ENCODE data around the gene CDKN1C. TPM values are rescaled to one million over a fixed set of nuclear protein-coding genes. Genes with fewer than 3 reads are reported as not detected.

CDKN1C gene
- total and polyA plus RNA-seq, 5 donors from 2014 or later = 1.1 to 4.1 (median 1.2) TPM

DNA sequence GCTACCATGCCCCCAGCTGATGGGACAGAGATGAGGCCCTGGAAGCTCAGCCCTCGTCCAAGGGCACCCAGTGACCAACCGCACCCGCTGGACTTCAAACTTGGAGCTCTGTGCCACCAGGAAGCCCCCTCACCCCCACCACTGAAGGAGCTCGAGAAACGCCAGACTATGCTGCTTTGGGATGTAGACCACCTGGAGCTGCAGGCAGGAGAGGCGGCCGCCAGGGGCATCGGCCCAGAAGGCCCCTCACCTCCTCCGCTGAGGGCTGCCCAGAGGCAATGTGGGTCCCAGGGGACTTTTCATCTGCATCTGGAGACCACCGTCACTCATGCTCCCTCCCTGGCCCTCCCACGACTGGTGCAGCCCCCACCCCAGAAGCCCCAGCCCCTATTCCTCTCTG, 28.3 kb downstream of the CDKN1C start:
- ATAC-seq (ENCODE audit: low read depth in 2 of 2) (no peak), DNase-seq (no peak)
- Histone ChIP-seq H3K4me3 (ENCODE audit: low read depth, low read length) (no peak overlapping the region), H3K4me1 (ENCODE audit: control insufficient read depth, insufficient read depth, low read length, poor library complexity, severe bottlenecking) (no peaks in the 10 kb centered on the region), H3K36me3 (ENCODE audit: control insufficient read depth, insufficient read depth, low read length) (no peaks in the 10 kb centered on the region), H3K9me3 (ENCODE audit: control insufficient read depth in 2 of 2, low read length in 2 of 2) (no peaks in the 10 kb centered on the region), H3K27ac (ENCODE audit: insufficient read depth, low read length, poor library complexity, severe bottlenecking) (no peak overlapping the region), H3K27me3 (ENCODE audit: control insufficient read depth, insufficient read depth, low read length) (no peaks in the 10 kb centered on the region)
- Mint-ChIP-seq H3K27me3 (peaks cover 12% of the 10 kb centered on the region), H3K9me3 (peaks cover 0 to 2% (median 0%) of the 10 kb centered on the region in 7 donors), H3K4me3 (no peak overlapping the region), H3K27ac (no peak overlapping the region), H3K36me3 (no peaks in the 10 kb centered on the region), H3K4me1 (no peaks in the 10 kb centered on the region)

DNA sequence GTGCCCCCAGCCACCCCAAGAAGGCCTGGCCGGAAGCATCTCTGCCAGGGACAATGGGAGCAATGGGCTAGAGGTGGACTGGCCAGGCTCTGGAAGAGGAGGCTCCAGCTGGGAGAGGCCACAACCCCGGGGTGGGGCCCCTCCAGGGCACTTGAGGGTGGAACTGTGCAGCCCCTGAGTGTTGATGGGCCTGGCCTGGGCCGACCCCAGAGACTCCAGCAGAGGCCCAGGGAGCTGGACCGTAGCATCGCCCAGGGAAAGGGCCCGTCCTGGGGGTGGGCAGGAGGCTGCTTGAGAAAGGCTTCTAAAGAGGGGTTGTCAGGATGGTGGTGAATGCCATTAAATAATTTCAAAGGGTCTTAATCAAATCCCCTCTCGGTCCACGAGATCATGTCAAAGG, 30.4 kb downstream of the CDKN1C start:
- DNase-seq (no peak), ATAC-seq (ENCODE audit: low read depth in 2 of 2) (no peak)
- no peaks in the 10 kb centered on the region for H3K9me3 ChIP-seq (ENCODE audit: control insufficient read depth in 2 of 2, low read length in 2 of 2)
- no peaks in the 10 kb centered on the region for H3K36me3 Mint-ChIP-seq
- H3K36me3 ChIP-seq (ENCODE audit: control insufficient read depth, insufficient read depth, low read length) = no peaks in the 10 kb centered on the region
- no peaks in the 10 kb centered on the region for H3K4me1 Mint-ChIP-seq
- no peak overlapping the region for H3K27ac ChIP-seq (ENCODE audit: insufficient read depth, low read length, poor library complexity, severe bottlenecking)
- peaks cover under 1% of the 10 kb centered on the region for H3K27me3 Mint-ChIP-seq
- H3K4me3 Mint-ChIP-seq = no peak overlapping the region
- H3K27ac Mint-ChIP-seq = no peak overlapping the region
- H3K4me1 ChIP-seq (ENCODE audit: control insufficient read depth, insufficient read depth, low read length, poor library complexity, severe bottlenecking) = no peaks in the 10 kb centered on the region
- no peaks in the 10 kb centered on the region for H3K27me3 ChIP-seq (ENCODE audit: control insufficient read depth, insufficient read depth, low read length)
- no peak overlapping the region for H3K4me3 ChIP-seq (ENCODE audit: low read depth, low read length)
- peaks cover 0 to 2% (median 0%) of the 10 kb centered on the region in 7 donors for H3K9me3 Mint-ChIP-seq

DNA sequence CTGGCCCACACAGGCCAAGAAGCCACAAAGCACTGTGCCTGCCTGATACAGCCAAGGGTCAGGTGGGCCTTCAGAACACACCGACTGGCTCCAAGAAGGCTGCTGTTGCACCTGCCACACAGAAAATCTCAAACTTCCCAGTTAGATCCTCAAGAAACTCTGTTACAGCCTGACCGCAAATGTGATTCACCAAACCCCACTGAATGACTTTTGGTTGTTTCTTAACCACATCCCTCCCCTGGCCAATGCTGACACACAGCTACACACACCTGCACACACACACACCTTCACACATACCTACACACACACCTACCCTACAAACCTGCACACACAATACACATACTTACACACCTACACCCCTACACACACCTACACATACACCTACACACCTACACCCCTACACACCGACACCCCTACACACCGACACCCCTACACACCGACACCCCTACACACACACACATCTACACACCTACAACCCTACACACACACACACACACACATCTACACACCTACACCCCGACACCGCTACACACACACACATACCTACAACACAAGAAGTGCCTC, 31.5 kb downstream of the CDKN1C start:
- Mint-ChIP-seq H3K27me3 (no peaks in the 10 kb centered on the region), H3K27ac (no peak overlapping the region), H3K9me3 (peaks cover 0 to 2% (median 0%) of the 10 kb centered on the region in 7 donors), H3K4me1 (no peaks in the 10 kb centered on the region), H3K36me3 (no peaks in the 10 kb centered on the region), H3K4me3 (no peak overlapping the region)
- Histone ChIP-seq H3K27me3 (ENCODE audit: control insufficient read depth, insufficient read depth, low read length) (no peaks in the 10 kb centered on the region), H3K9me3 (ENCODE audit: control insufficient read depth in 2 of 2, low read length in 2 of 2) (no peaks in the 10 kb centered on the region), H3K27ac (ENCODE audit: insufficient read depth, low read length, poor library complexity, severe bottlenecking) (no peak overlapping the region), H3K36me3 (ENCODE audit: control insufficient read depth, insufficient read depth, low read length) (no peaks in the 10 kb centered on the region), H3K4me3 (ENCODE audit: low read depth, low read length) (no peak overlapping the region), H3K4me1 (ENCODE audit: control insufficient read depth, insufficient read depth, low read length, poor library complexity, severe bottlenecking) (no peaks in the 10 kb centered on the region)
- ATAC-seq (ENCODE audit: low read depth in 2 of 2) (no peak), DNase-seq (no peak)

DNA sequence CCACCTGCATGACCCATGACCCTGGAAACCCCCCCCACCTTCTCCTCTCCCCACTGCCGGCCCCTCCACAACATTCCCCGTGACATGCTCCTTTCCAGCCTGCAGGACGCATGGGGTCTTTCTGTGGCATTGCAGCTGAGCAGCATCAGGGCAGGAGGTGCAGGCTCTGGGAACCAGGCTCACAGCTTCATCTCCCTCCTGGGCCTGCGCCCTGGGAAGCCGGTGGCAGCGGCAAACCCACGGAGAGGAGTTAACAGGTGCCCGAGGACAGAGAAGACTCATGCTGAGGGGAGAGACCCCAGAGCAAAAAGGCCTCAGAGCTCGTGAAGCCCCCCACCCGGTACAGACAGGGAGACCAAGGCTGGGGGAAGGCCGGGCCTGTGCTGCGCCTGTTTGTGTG, 32.2 kb downstream of the CDKN1C start:
- Mint-ChIP-seq H3K9me3 (peaks cover 0 to 2% (median 0%) of the 10 kb centered on the region in 7 donors), H3K4me3 (no peak overlapping the region), H3K36me3 (no peaks in the 10 kb centered on the region), H3K4me1 (no peaks in the 10 kb centered on the region), H3K27me3 (no peaks in the 10 kb centered on the region), H3K27ac (no peak overlapping the region)
- no peak for ATAC-seq (ENCODE audit: low read depth in 2 of 2)
- no peak overlapping the region for H3K27ac ChIP-seq (ENCODE audit: insufficient read depth, low read length, poor library complexity, severe bottlenecking)
- no peak overlapping the region for H3K4me3 ChIP-seq (ENCODE audit: low read depth, low read length)
- no peaks in the 10 kb centered on the region for H3K27me3 ChIP-seq (ENCODE audit: control insufficient read depth, insufficient read depth, low read length)
- no peaks in the 10 kb centered on the region for H3K9me3 ChIP-seq (ENCODE audit: control insufficient read depth in 2 of 2, low read length in 2 of 2)
- no peaks in the 10 kb centered on the region for H3K36me3 ChIP-seq (ENCODE audit: control insufficient read depth, insufficient read depth, low read length)
- H3K4me1 ChIP-seq (ENCODE audit: control insufficient read depth, insufficient read depth, low read length, poor library complexity, severe bottlenecking) = no peaks in the 10 kb centered on the region
- no peak for DNase-seq

DNA sequence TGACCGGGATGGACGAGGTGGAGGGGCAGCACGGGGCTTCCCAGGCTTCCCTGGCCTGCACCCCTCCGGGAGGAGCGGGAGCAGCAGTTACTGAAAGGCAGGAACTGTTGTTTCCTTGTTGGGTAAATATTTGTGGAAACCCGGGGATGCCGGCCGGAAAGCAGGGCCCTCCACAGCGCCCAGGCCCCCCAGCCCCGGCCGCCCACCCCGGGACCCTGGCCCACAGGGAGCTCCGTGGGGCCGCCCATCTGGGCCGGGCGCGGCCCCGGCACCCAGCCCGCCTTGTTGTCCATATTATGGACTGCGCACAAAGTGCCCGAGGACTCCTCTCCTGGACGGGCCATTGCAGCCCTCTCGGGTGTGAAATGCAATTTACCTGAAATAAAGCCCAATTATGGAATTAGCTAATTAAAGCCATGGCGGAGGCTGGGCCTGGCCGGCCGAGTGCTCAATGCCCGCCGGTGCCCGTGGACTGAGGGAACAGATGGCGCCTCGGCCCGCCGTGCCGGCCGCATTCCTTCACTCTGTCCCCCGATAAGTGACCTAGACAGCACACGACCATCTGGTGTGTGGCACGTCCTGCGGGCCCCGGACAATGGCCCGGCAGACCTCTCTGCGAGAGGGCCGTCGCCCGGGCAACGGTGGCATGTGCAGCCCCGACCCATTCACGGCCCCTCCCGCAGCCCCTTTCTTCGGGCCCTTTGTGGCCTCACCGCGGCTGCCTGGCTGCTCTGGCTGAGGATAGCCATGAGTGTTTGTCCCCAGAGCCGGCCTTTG, 35.4 kb downstream of the CDKN1C start:
- no peak for DNase-seq
- no peaks in the 10 kb centered on the region for H3K27me3 ChIP-seq (ENCODE audit: control insufficient read depth, insufficient read depth, low read length)
- peaks cover 0 to 2% (median 0%) of the 10 kb centered on the region in 7 donors for H3K9me3 Mint-ChIP-seq
- no peaks in the 10 kb centered on the region for H3K27me3 Mint-ChIP-seq
- no peak overlapping the region for H3K27ac ChIP-seq (ENCODE audit: insufficient read depth, low read length, poor library complexity, severe bottlenecking)
- no peak overlapping the region for H3K27ac Mint-ChIP-seq
- no peak overlapping the region for H3K4me3 ChIP-seq (ENCODE audit: low read depth, low read length)
- no peaks in the 10 kb centered on the region for H3K36me3 Mint-ChIP-seq
- H3K4me3 Mint-ChIP-seq = no peak overlapping the region
- H3K9me3 ChIP-seq (ENCODE audit: control insufficient read depth in 2 of 2, low read length in 2 of 2) = no peaks in the 10 kb centered on the region
- no peaks in the 10 kb centered on the region for H3K4me1 Mint-ChIP-seq
- H3K4me1 ChIP-seq (ENCODE audit: control insufficient read depth, insufficient read depth, low read length, poor library complexity, severe bottlenecking) = no peaks in the 10 kb centered on the region
- no peak for ATAC-seq (ENCODE audit: low read depth in 2 of 2)
- no peaks in the 10 kb centered on the region for H3K36me3 ChIP-seq (ENCODE audit: control insufficient read depth, insufficient read depth, low read length)

DNA sequence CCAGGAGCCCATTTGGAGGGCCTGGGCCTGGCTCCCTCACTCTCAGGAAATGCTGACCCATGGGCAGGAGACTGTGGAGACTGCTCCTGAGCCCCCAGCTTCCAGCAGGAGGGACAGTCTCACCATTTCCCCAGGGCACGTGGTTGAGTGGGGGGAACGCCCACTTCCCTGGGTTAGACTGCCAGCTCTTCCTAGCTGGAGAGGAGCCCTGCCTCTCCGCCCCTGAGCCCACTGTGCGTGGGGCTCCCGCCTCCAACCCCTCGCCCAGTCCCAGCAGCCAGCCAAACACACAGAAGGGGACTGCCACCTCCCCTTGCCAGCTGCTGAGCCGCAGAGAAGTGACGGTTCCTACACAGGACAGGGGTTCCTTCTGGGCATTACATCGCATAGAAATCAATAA, 37.1 kb downstream of the CDKN1C start:
- Mint-ChIP-seq H3K27me3 (no peaks in the 10 kb centered on the region), H3K4me3 (no peak overlapping the region), H3K36me3 (no peaks in the 10 kb centered on the region), H3K4me1 (no peaks in the 10 kb centered on the region), H3K9me3 (no peaks in the 10 kb centered on the region), H3K27ac (no peak overlapping the region)
- Histone ChIP-seq H3K9me3 (ENCODE audit: control insufficient read depth in 2 of 2, low read length in 2 of 2) (no peaks in the 10 kb centered on the region), H3K4me1 (ENCODE audit: control insufficient read depth, insufficient read depth, low read length, poor library complexity, severe bottlenecking) (no peaks in the 10 kb centered on the region), H3K27me3 (ENCODE audit: control insufficient read depth, insufficient read depth, low read length) (no peaks in the 10 kb centered on the region), H3K4me3 (ENCODE audit: low read depth, low read length) (no peak overlapping the region), H3K27ac (ENCODE audit: insufficient read depth, low read length, poor library complexity, severe bottlenecking) (no peak overlapping the region), H3K36me3 (ENCODE audit: control insufficient read depth, insufficient read depth, low read length) (no peaks in the 10 kb centered on the region)
- DNase-seq (no peak), ATAC-seq (ENCODE audit: low read depth in 2 of 2) (no peak)

DNA sequence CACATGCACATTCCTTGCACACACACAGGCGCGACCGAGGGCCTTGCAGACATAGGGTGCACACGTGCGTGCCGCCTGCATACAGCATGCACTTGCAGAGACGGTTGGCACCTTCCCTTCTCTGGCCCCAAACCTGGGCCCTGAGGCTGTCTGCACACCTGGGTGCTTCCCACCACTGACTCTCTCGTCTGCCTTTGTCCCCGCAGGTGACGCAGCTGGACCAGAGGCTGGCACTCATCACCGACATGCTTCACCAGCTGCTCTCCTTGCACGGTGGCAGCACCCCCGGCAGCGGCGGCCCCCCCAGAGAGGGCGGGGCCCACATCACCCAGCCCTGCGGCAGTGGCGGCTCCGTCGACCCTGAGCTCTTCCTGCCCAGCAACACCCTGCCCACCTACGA, 38.0 kb downstream of the CDKN1C start:
- no peaks in the 10 kb centered on the region for H3K36me3 Mint-ChIP-seq
- no peaks in the 10 kb centered on the region for H3K9me3 Mint-ChIP-seq
- H3K4me3 Mint-ChIP-seq = no peak overlapping the region
- H3K36me3 ChIP-seq (ENCODE audit: control insufficient read depth, insufficient read depth, low read length) = no peaks in the 10 kb centered on the region
- DNase-seq (no peak), ATAC-seq (ENCODE audit: low read depth in 2 of 2) (no peak)
- H3K27ac Mint-ChIP-seq = no peak overlapping the region
- no peaks in the 10 kb centered on the region for H3K27me3 ChIP-seq (ENCODE audit: control insufficient read depth, insufficient read depth, low read length)
- H3K9me3 ChIP-seq (ENCODE audit: control insufficient read depth in 2 of 2, low read length in 2 of 2) = no peaks in the 10 kb centered on the region
- H3K4me1 Mint-ChIP-seq = no peaks in the 10 kb centered on the region
- no peak overlapping the region for H3K27ac ChIP-seq (ENCODE audit: insufficient read depth, low read length, poor library complexity, severe bottlenecking)
- H3K4me1 ChIP-seq (ENCODE audit: control insufficient read depth, insufficient read depth, low read length, poor library complexity, severe bottlenecking) = no peaks in the 10 kb centered on the region
- H3K4me3 ChIP-seq (ENCODE audit: low read depth, low read length) = no peak overlapping the region
- H3K27me3 Mint-ChIP-seq = no peaks in the 10 kb centered on the region

DNA sequence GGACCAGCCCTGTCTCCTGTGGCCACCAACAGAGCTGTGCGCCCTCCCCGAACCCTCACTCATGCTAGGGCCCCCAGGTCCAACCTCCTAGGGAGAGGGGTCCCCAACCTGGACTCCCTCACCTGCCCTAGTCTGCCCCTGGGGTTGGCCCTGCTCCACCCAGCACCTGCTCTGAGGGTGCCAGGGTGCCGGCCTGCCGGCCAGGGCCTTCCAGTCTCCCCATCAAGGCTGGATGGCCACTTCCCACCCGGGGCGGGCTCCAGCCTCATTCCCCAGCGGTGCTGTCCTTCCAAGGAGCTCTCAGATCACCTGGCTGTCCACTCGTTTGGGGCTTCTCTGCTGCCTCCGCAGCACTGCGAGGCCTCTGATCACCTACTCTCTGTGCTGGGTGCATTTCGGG, 39.1 kb downstream of the CDKN1C start:
- Histone ChIP-seq H3K27ac (ENCODE audit: insufficient read depth, low read length, poor library complexity, severe bottlenecking) (no peak overlapping the region), H3K9me3 (ENCODE audit: control insufficient read depth in 2 of 2, low read length in 2 of 2) (no peaks in the 10 kb centered on the region), H3K36me3 (ENCODE audit: control insufficient read depth, insufficient read depth, low read length) (no peaks in the 10 kb centered on the region), H3K27me3 (ENCODE audit: control insufficient read depth, insufficient read depth, low read length) (no peaks in the 10 kb centered on the region), H3K4me3 (ENCODE audit: low read depth, low read length) (no peak overlapping the region), H3K4me1 (ENCODE audit: control insufficient read depth, insufficient read depth, low read length, poor library complexity, severe bottlenecking) (no peaks in the 10 kb centered on the region)
- ATAC-seq (ENCODE audit: low read depth in 2 of 2) = no peak
- no peak overlapping the region for H3K4me3 Mint-ChIP-seq
- no peak for DNase-seq
- H3K27ac Mint-ChIP-seq = no peak overlapping the region
- H3K27me3 Mint-ChIP-seq = no peaks in the 10 kb centered on the region
- no peaks in the 10 kb centered on the region for H3K9me3 Mint-ChIP-seq
- H3K4me1 Mint-ChIP-seq = no peaks in the 10 kb centered on the region
- no peaks in the 10 kb centered on the region for H3K36me3 Mint-ChIP-seq

Data from CD4-positive, CD25-positive, alpha-beta regulatory T cell (primary cell).